H9 (cell line): ENCODE data around the gene PRKAR1A. TPM values are rescaled to one million over a fixed set of nuclear protein-coding genes. Genes with fewer than 3 reads are reported as not detected.

Experiments
- DNase-seq: peaks from one replicate; pipeline ENCODE4 v3.0.0-alpha.2; 2017
- H2AFZ ChIP-seq: one replicate; pipeline ENCODE4 v1.6.1; 2013; ENCODE audit warnings: mild to moderate bottlenecking, low read length, control low read depth, moderate library complexity
- H2AK5ac ChIP-seq: 2 replicates; pipeline ENCODE4 v1.6.1; 2013; ENCODE audit warnings: low read length, control low read depth, mixed read lengths; ENCODE audit not compliant: insufficient read length
- H2BK120ac ChIP-seq: one replicate; pipeline ENCODE4 v1.6.1; 2013; ENCODE audit warnings: low read depth, mild to moderate bottlenecking, low read length, control low read depth, inconsistent platforms; ENCODE audit not compliant: poor library complexity, severe bottlenecking
- H2BK12ac ChIP-seq: 2 replicates; pipeline ENCODE4 v1.6.1; 2013; ENCODE audit warnings: low read length, control low read depth, mixed read lengths, low read depth; ENCODE audit not compliant: insufficient read length
- H2BK15ac ChIP-seq: 2 replicates; pipeline ENCODE4 v1.6.1; 2013; ENCODE audit warnings: low read depth, low read length, control low read depth
- H2BK20ac ChIP-seq: one replicate; pipeline ENCODE4 v1.6.1; 2013; ENCODE audit warnings: low read depth, mild to moderate bottlenecking, low read length, control low read depth, inconsistent platforms; ENCODE audit not compliant: poor library complexity, severe bottlenecking
- H2BK5ac ChIP-seq: 2 replicates; pipeline ENCODE4 v1.6.1; 2013; ENCODE audit warnings: low read length, control low read depth, mixed read lengths; ENCODE audit not compliant: insufficient read length
- H3K14ac ChIP-seq: 2 replicates; pipeline ENCODE4 v1.6.1; 2013; ENCODE audit warnings: low read length, control low read depth; ENCODE audit not compliant: insufficient read depth
- H3K18ac ChIP-seq: 2 replicates; pipeline ENCODE4 v1.6.1; 2013; ENCODE audit warnings: low read depth, mild to moderate bottlenecking, mixed read lengths, low read length, control low read depth; ENCODE audit not compliant: insufficient read length
- H3K23ac ChIP-seq: 2 replicates; pipeline ENCODE4 v1.6.1; 2013; ENCODE audit warnings: low read length, control low read depth, mixed read lengths, low read depth; ENCODE audit not compliant: insufficient read length
- H3K23me2 ChIP-seq: 2 replicates; pipeline ENCODE4 v1.6.1; 2013; ENCODE audit warnings: low read depth, mild to moderate bottlenecking, mixed read lengths, low read length, control low read depth; ENCODE audit not compliant: insufficient read length, poor library complexity, severe bottlenecking
- H3K27ac ChIP-seq: 2 replicates; pipeline ENCODE4 v1.5.1; 2013; ENCODE audit warnings: low read length, control low read depth, mixed read lengths, low read depth; ENCODE audit not compliant: insufficient read length
- H3K27me3 ChIP-seq: 2 replicates; pipeline ENCODE4 v1.6.1; 2013; ENCODE audit warnings: low read length, control low read depth, inconsistent platforms; ENCODE audit not compliant: insufficient read depth
- H3K4ac ChIP-seq: 2 replicates; pipeline ENCODE4 v1.6.1; 2013; ENCODE audit warnings: low read depth, mild to moderate bottlenecking, control low read depth, inconsistent platforms, low read length, moderate library complexity
- H3K4me1 ChIP-seq: 2 replicates; pipeline ENCODE4 v1.6.1; 2013; ENCODE audit warnings: low read length, control low read depth, inconsistent platforms; ENCODE audit not compliant: insufficient read depth
- H3K4me2 ChIP-seq: 2 replicates; pipeline ENCODE4 v1.6.1; 2013; ENCODE audit warnings: low read length, control low read depth, mixed read lengths; ENCODE audit not compliant: insufficient read length, insufficient read depth
- H3K56ac ChIP-seq: 2 replicates; pipeline ENCODE4 v1.6.1; 2013; ENCODE audit warnings: low read depth, mild to moderate bottlenecking, mixed read lengths, low read length, control low read depth; ENCODE audit not compliant: insufficient read length
- H3K79me1 ChIP-seq: 2 replicates; pipeline ENCODE4 v1.6.1; 2013; ENCODE audit warnings: low read depth, mild to moderate bottlenecking, moderate library complexity, low read length, control low read depth, inconsistent platforms; ENCODE audit not compliant: insufficient read depth, poor library complexity, severe bottlenecking
- H3K79me2 ChIP-seq: 2 replicates; pipeline ENCODE4 v1.6.1; 2013; ENCODE audit warnings: low read length, control low read depth, inconsistent platforms; ENCODE audit not compliant: insufficient read depth
- H3K9ac ChIP-seq: 2 replicates; pipeline ENCODE4 v1.6.1; 2013; ENCODE audit warnings: low read length, control low read depth, mixed read lengths; ENCODE audit not compliant: insufficient read length; ENCODE audit errors: extremely low read depth
- H3K9me3 ChIP-seq: one replicate; pipeline ENCODE4 v1.6.1; 2013; ENCODE audit warnings: low read depth, low read length, inconsistent platforms; ENCODE audit not compliant: control insufficient read depth
- H3T11ph ChIP-seq: one replicate; pipeline ENCODE4 v1.6.1; 2013; ENCODE audit warnings: mild to moderate bottlenecking, low read length, control low read depth, inconsistent platforms
- H4K20me1 ChIP-seq: one replicate; pipeline ENCODE4 v1.6.1; 2013; ENCODE audit not compliant: control insufficient read depth, insufficient read length, insufficient read depth
- H4K5ac ChIP-seq: 2 replicates; pipeline ENCODE4 v1.6.1; 2013; ENCODE audit warnings: low read depth, mild to moderate bottlenecking, mixed read lengths, low read length, control low read depth; ENCODE audit not compliant: insufficient read length
- H4K8ac ChIP-seq: replicated peaks from 2 replicates; pipeline ENCODE4 v1.6.1; 2013; ENCODE audit warnings: low read length, control low read depth, mixed read lengths, low read depth; ENCODE audit not compliant: insufficient read length
- H4K91ac ChIP-seq: 2 replicates; pipeline ENCODE4 v1.6.1; 2013; ENCODE audit warnings: low read depth, mild to moderate bottlenecking, moderate library complexity, mixed read lengths, low read length, control low read depth; ENCODE audit not compliant: insufficient read length
- H3K27ac Mint-ChIP-seq, 3 experiments: 2 replicates in 2 of 3; 3 replicates in 1 of 3; pipeline ENCODE4 v1.8.0; 2020 to 2021; ENCODE audit warnings: mixed read lengths in 3 of 3, mild to moderate bottlenecking in 1 of 3, moderate library complexity in 1 of 3
- H3K27me3 Mint-ChIP-seq: 2 replicates; pipeline ENCODE4 v1.8.0; 2021; ENCODE audit warnings: low read depth, mild to moderate bottlenecking, moderate library complexity, mixed read lengths
- H3K36me3 Mint-ChIP-seq, 3 experiments: 2 replicates in 2 of 3; 3 replicates in 1 of 3; pipeline ENCODE4 v1.8.0; 2020 to 2021; ENCODE audit warnings: low read depth in 3 of 3, mixed read lengths in 3 of 3; ENCODE audit not compliant: insufficient read depth in 1 of 3
- H3K4me1 Mint-ChIP-seq, 2 experiments: 2 replicates each; pipeline ENCODE4 v1.8.0; 2020; ENCODE audit warnings: mixed read lengths in 2 of 2
- H3K4me3 Mint-ChIP-seq, 2 experiments: 2 replicates in 1 of 2; 3 replicates in 1 of 2; pipeline ENCODE4 v1.8.0; 2020 to 2021; ENCODE audit warnings: mild to moderate bottlenecking in 2 of 2, mixed read lengths in 2 of 2, moderate library complexity in 1 of 2
- H3K9me3 Mint-ChIP-seq, 2 experiments: 2 replicates in 1 of 2; 3 replicates in 1 of 2; pipeline ENCODE4 v1.8.0; 2020; ENCODE audit warnings: mild to moderate bottlenecking in 2 of 2, mixed read lengths in 2 of 2, moderate library complexity in 1 of 2
- WGBS: extraction: QIAGEN DNeasy Blood & Tissue Kit; methylation state at CpG from one replicate; pipeline ENCODE4 v1.1.7; 2013; ENCODE audit warnings: missing lambda C conversion rate, low lambda C conversion rate, mixed read lengths; ENCODE audit not compliant: insufficient read length; ENCODE audit errors: extremely low coverage; 5-methylcytosine and 5-hydroxymethylcytosine counted together
- total RNA-seq: library from RNA; stranded (reverse); gene quantifications from 2 replicates; pipeline ENCODE4 v1.2.1, GENCODE V29; 2021
- TF ChIP-seq, protein P1 (sequence below): fragments of 200-600 bp; sonication (generic); conservative IDR thresholded peaks from 3 replicates; pipeline ENCODE4 v1.8.0; 2021; ENCODE audit warnings: antibody characterized with exemption, mild to moderate bottlenecking

The PRKAR1A gene
- total RNA-seq, 1 experiment from 2014 or later, result 171 TPM

DNA sequence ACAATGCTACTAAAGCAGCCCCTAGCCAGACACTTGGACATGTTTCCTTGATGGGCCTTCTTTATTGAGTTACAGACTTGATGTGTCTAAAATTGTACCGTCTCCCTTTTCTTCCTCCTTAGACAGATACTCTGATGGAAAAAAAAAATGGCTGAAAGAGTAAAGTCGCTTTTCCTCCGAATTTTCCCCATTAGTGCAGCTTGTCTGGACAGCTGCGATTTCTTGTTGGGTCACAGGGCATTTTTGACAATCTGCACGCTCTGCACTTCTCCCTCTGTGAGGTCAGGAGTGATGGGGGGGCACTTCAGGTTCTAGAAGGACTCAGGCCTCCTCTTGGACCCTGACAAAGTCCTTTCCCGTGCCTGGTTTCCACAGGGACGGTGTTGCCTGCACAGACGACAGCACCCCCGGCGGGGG is 968 bp upstream of the PRKAR1A start:
- no peak overlapping the region for H2BK15ac ChIP-seq
- H3K23ac ChIP-seq, result no peak overlapping the region
- H4K91ac ChIP-seq, result no peak overlapping the region
- peak overlapping the region; percentile 85 to 97 for H3K4me3 Mint-ChIP-seq
- H3K27ac Mint-ChIP-seq, result peak overlapping the region in 2 of 3 experiments; percentile 85 to 93; a peak in 4 of 7 replicates
- H3K9me3 Mint-ChIP-seq, result no peaks in the 10 kb centered on the region
- no peak overlapping the region for H3K56ac ChIP-seq
- H3K14ac ChIP-seq, result peak overlapping the region; percentile 78; the same call in 1 of the 2 replicates
- no peak overlapping the region for H3K27ac ChIP-seq
- peak overlapping the region; percentile 75 for H3K18ac ChIP-seq
- H3K4me2 ChIP-seq, result peak overlapping the region; percentile 60
- H4K8ac ChIP-seq, result no peak overlapping the region
- no peaks in the 10 kb centered on the region for H3K27me3 Mint-ChIP-seq
- H3K79me2 ChIP-seq, result peaks cover 16% of the 10 kb centered on the region; the same call in 1 of the 2 replicates
- TF ChIP-seq, protein P1, sequence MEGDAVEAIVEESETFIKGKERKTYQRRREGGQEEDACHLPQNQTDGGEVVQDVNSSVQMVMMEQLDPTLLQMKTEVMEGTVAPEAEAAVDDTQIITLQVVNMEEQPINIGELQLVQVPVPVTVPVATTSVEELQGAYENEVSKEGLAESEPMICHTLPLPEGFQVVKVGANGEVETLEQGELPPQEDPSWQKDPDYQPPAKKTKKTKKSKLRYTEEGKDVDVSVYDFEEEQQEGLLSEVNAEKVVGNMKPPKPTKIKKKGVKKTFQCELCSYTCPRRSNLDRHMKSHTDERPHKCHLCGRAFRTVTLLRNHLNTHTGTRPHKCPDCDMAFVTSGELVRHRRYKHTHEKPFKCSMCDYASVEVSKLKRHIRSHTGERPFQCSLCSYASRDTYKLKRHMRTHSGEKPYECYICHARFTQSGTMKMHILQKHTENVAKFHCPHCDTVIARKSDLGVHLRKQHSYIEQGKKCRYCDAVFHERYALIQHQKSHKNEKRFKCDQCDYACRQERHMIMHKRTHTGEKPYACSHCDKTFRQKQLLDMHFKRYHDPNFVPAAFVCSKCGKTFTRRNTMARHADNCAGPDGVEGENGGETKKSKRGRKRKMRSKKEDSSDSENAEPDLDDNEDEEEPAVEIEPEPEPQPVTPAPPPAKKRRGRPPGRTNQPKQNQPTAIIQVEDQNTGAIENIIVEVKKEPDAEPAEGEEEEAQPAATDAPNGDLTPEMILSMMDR, result peak; percentile 29; the same call in 2 of the 3 replicates
- H3K9ac ChIP-seq, result peak overlapping the region; percentile 70
- H2AFZ ChIP-seq, result peak overlapping the region; percentile 60
- no peak overlapping the region for H3K4ac ChIP-seq
- H3K9me3 ChIP-seq, result no peaks in the 10 kb centered on the region
- DNase-seq, result no peak
- no peak overlapping the region for H2BK12ac ChIP-seq
- H4K20me1 ChIP-seq, result no peaks in the 10 kb centered on the region
- no peak overlapping the region for H2BK20ac ChIP-seq
- peaks cover 42 to 52% of the 10 kb centered on the region in 2 experiments for H3K4me1 Mint-ChIP-seq
- no peaks in the 10 kb centered on the region for H3K27me3 ChIP-seq
- H3K4me1 ChIP-seq, result no peaks in the 10 kb centered on the region; the same call in 1 of the 2 replicates
- peaks cover 3% of the 10 kb centered on the region for H3K79me1 ChIP-seq
- H2BK120ac ChIP-seq, result no peak overlapping the region
- H2AK5ac ChIP-seq, result no peak overlapping the region
- H3K36me3 Mint-ChIP-seq, result peaks cover 12 to 20% (median 18%) of the 10 kb centered on the region in 3 experiments
- no peak overlapping the region for H4K5ac ChIP-seq
- WGBS, result no CpG with 5 or more reads among the region's 10 CpGs
- H3K23me2 ChIP-seq, result peaks cover 9% of the 10 kb centered on the region
- no peak overlapping the region for H2BK5ac ChIP-seq
- H3T11ph ChIP-seq, result peak overlapping the region; percentile 20
